Hematopoietic multipotent progenitor cell treated with erythropoietin and hydrocortisone succinate and interleukin-3 and kit ligand, for 6 days (in vitro differentiated cells): Measurements from ENCODE around the gene UBE2M.

ENCODE experiments used
- DNase-seq: peaks from one replicate; pipeline ENCODE4 v3.0.0-alpha.2; 2015

Gene UBE2M

GRCh38 chr19:58570770-58571574 is 12.6 kb upstream of the UBE2M start:
- no peak for DNase-seq

- no peak for DNase-seq
Observed at GRCh38 chr19:58569943-58570670, 11.7 kb upstream of the UBE2M start.

- DNase-seq, result no peak
Observed at GRCh38 chr19:58569191-58569942, 11.0 kb upstream of the UBE2M start.

- DNase-seq, result peak; percentile 71
Observed at GRCh38 chr19:58568453-58569130, 10.2 kb upstream of the UBE2M start.

- DNase-seq, result no peak
Observed at GRCh38 chr19:58566989-58567388, 8.6 kb upstream of the UBE2M start.

- DNase-seq, result no peak
Observed at GRCh38 chr19:58563823-58564222, 5.4 kb upstream of the UBE2M start.

GRCh38 chr19:58563034-58563573 is 4.7 kb upstream of the UBE2M start:
- peak; percentile 57 for DNase-seq

GRCh38 chr19:58562122-58563033 is 4.0 kb upstream of the UBE2M start:
- peak; percentile 64 for DNase-seq

- no peak for DNase-seq
Observed at GRCh38 chr19:58561373-58562121, 3.1 kb upstream of the UBE2M start.

- no peak for DNase-seq
Observed at GRCh38 chr19:58560921-58561320, 2.5 kb upstream of the UBE2M start.

GRCh38 chr19:58560007-58560887 is 1.8 kb upstream of the UBE2M start:
- no peak for DNase-seq

- DNase-seq, result peak; percentile 95
Observed at GRCh38 chr19:58559275-58560006, 1.0 kb upstream of the UBE2M start.

GRCh38 chr19:58558623-58559274 is 338 bp upstream of the UBE2M start:
- DNase-seq, result peak; percentile 99

- DNase-seq, result no peak
Observed at GRCh38 chr19:58557221-58558065, 968 bp downstream of the UBE2M start.

GRCh38 chr19:58556622-58557220 is 1.7 kb downstream of the UBE2M start:
- DNase-seq, result no peak

GRCh38 chr19:58555920-58556621 is 2.3 kb downstream of the UBE2M start:
- no peak for DNase-seq
